HepG2 (cell line): ENCODE data around the gene TGM2. TPM values are rescaled to one million over a fixed set of nuclear protein-coding genes. Genes with fewer than 3 reads are reported as not detected.

ENCODE experiments used
- ELF4 ChIP-seq: sonication (generic); formaldehyde crosslinking; IDR thresholded peaks from 2 replicates; pipeline ENCODE4 v1.5.0; 2020; ENCODE audit warnings: missing genetic modification reagents, mild to moderate bottlenecking, moderate library complexity, borderline replicate concordance
- ETV5 ChIP-seq: IDR thresholded peaks from 2 replicates; pipeline ENCODE4 v1.6.1; 2018; ENCODE audit warnings: missing biosample characterization, missing genetic modification reagents, inconsistent platforms, borderline replicate concordance
- FOSL2 ChIP-seq: sonication (generic); formaldehyde crosslinking; IDR thresholded peaks from 2 replicates; pipeline ENCODE4 v1.4.0; 2020; ENCODE audit warnings: missing genetic modification reagents
- FOXJ3 ChIP-seq: sonication (generic); formaldehyde crosslinking; IDR thresholded peaks from 2 replicates; pipeline ENCODE4 v1.4.0; 2020; ENCODE audit warnings: missing genetic modification reagents, mild to moderate bottlenecking, borderline replicate concordance
- KDM2A ChIP-seq: sonication (generic); formaldehyde crosslinking; IDR thresholded peaks from 2 replicates; pipeline ENCODE4 v1.4.0; 2020; ENCODE audit warnings: low read depth, missing genetic modification reagents, borderline replicate concordance
- KLF16 ChIP-seq, 2 experiments: sonication (generic) in 1 of 2; formaldehyde crosslinking in 1 of 2; IDR thresholded peaks; 2 replicates each; pipeline versions ENCODE4 v1.6.1 to v1.8.0; 2016 to 2023; ENCODE audit warnings: missing genetic modification reagents in 2 of 2, missing compliant biosample characterization in 1 of 2
- SP5 ChIP-seq: IDR thresholded peaks from 2 replicates; pipeline ENCODE4 v1.6.1; 2016; ENCODE audit warnings: low read depth, borderline replicate concordance
- TEAD3 ChIP-seq: optimal IDR thresholded peaks from 2 replicates; pipeline ENCODE3; 2016; ENCODE audit warnings: borderline replicate concordance
- WIZ ChIP-seq: sonication (generic); formaldehyde crosslinking; IDR thresholded peaks from 2 replicates; pipeline ENCODE4 v1.5.1; 2020; ENCODE audit warnings: mild to moderate bottlenecking, missing genetic modification reagents
- ZNF230 ChIP-seq: sonication (generic); formaldehyde crosslinking; IDR thresholded peaks from 2 replicates; pipeline ENCODE4 v1.4.0; 2020; ENCODE audit warnings: mild to moderate bottlenecking, missing genetic modification reagents
- ZNF546 ChIP-seq: sonication (generic); formaldehyde crosslinking; conservative IDR thresholded peaks from 2 replicates; pipeline ENCODE4 v1.8.1; 2023; ENCODE audit warnings: mild to moderate bottlenecking, missing genetic modification reagents
- polyA plus RNA-seq, 8 experiments: library from polyadenylated mRNA; depleted of rRNA in 3 of 8; stranded (reverse) in 7 of 8; unstranded in 1 of 8; fragments of >200 nt; fragmentation: Illumina TruSeq in 4 of 8; extraction: Trizol in 4 of 8; gene quantifications; 2 replicates each; pipeline versions ENCODE4 v1.2.1 to v1.2.3, GENCODE V29; 2011 to 2016; ENCODE audit warnings: low read depth in 4 of 8, missing spikeins in 1 of 8, mixed read lengths in 1 of 8; ENCODE audit not compliant: insufficient read depth in 1 of 8
- total RNA-seq, 5 experiments: library from RNA; depleted of rRNA; stranded (reverse); fragments of >200 nt; fragmentation: Illumina TruSeq; extraction: Trizol; gene quantifications; 2 replicates each; pipeline ENCODE4 v1.2.3, GENCODE V29; 2016; ENCODE audit warnings: low read depth in 1 of 5
- TF ChIP-seq, protein P1 (sequence below): sonication (generic); formaldehyde crosslinking; IDR thresholded peaks from 2 replicates; pipeline ENCODE4 v1.4.0; 2020; ENCODE audit warnings: missing genetic modification reagents, borderline replicate concordance
- TF ChIP-seq, protein P2 (sequence below): sonication (generic); formaldehyde crosslinking; IDR thresholded peaks from 2 replicates; pipeline ENCODE4 v1.4.0; 2020; ENCODE audit warnings: missing genetic modification reagents
- TF ChIP-seq, protein P3 (sequence below): sonication (generic); formaldehyde crosslinking; IDR thresholded peaks from 2 replicates; pipeline ENCODE4 v1.5.1; 2020; ENCODE audit warnings: missing genetic modification reagents, mild to moderate bottlenecking, borderline replicate concordance
- TF ChIP-seq, protein P4 (sequence below): IDR thresholded peaks from 2 replicates; pipeline ENCODE4 v1.6.1; 2016; ENCODE audit warnings: low read depth, borderline replicate concordance
- TF ChIP-seq, protein P5 (sequence below): conservative IDR thresholded peaks from 2 replicates; pipeline ENCODE4 v1.6.1; 2018; ENCODE audit warnings: missing genetic modification reagents

The TGM2 gene
- total and polyA plus RNA-seq, 2 of the 13 experiments (the other 11 are each of a cell fraction or from before 2014, with no cell fraction given): 4.2 to 46.4 TPM

DNA sequence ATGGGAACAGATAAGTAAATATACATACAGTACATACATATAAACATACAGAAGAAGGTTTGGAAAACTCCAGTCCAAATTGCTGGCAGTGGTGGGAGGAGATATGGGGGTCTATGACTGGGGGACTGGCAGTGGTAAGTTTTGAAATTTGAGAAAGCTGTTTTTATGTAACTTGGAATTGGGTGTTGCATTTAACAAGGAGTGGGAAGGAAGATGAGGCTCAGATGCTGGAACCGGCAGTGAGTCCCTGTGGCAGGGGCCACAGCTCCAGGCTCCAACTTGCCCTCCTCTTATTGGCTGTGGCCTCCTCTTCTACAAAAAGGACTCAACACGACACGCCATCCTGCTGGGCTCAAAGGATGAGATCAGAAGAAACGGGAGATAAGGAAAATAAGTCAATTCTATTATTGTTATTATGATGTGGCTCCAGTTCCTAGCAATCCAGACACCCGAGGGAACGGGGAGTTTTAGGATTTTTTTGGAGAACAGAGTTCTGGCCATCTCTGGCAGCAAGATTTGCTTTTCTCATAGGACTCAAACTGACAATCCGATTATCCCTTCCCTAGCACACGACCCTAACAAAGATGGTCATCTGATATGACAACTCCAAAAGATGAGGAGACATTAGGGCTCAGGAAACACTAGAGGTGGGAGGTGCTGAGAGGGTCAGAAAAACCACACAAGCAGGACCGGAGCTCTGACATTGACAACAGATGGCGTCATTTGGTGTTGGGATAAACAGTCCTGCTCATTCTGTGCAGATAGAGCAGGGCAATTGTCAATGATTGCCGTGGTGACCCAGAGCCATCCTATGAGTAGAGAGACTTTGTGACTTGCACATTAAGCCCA, 6.0 kb upstream of the TGM2 start (continued):
- TF ChIP-seq, protein P1, sequence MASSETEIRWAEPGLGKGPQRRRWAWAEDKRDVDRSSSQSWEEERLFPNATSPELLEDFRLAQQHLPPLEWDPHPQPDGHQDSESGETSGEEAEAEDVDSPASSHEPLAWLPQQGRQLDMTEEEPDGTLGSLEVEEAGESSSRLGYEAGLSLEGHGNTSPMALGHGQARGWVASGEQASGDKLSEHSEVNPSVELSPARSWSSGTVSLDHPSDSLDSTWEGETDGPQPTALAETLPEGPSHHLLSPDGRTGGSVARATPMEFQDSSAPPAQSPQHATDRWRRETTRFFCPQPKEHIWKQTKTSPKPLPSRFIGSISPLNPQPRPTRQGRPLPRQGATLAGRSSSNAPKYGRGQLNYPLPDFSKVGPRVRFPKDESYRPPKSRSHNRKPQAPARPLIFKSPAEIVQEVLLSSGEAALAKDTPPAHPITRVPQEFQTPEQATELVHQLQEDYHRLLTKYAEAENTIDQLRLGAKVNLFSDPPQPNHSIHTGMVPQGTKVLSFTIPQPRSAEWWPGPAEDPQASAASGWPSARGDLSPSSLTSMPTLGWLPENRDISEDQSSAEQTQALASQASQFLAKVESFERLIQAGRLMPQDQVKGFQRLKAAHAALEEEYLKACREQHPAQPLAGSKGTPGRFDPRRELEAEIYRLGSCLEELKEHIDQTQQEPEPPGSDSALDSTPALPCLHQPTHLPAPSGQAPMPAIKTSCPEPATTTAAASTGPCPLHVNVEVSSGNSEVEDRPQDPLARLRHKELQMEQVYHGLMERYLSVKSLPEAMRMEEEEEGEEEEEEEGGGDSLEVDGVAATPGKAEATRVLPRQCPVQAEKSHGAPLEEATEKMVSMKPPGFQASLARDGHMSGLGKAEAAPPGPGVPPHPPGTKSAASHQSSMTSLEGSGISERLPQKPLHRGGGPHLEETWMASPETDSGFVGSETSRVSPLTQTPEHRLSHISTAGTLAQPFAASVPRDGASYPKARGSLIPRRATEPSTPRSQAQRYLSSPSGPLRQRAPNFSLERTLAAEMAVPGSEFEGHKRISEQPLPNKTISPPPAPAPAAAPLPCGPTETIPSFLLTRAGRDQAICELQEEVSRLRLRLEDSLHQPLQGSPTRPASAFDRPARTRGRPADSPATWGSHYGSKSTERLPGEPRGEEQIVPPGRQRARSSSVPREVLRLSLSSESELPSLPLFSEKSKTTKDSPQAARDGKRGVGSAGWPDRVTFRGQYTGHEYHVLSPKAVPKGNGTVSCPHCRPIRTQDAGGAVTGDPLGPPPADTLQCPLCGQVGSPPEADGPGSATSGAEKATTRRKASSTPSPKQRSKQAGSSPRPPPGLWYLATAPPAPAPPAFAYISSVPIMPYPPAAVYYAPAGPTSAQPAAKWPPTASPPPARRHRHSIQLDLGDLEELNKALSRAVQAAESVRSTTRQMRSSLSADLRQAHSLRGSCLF (CRISPR knock-in tag): no peak
- no peak for TF ChIP-seq ZNF230 (CRISPR knock-in tag)
- TF ChIP-seq, protein P2, sequence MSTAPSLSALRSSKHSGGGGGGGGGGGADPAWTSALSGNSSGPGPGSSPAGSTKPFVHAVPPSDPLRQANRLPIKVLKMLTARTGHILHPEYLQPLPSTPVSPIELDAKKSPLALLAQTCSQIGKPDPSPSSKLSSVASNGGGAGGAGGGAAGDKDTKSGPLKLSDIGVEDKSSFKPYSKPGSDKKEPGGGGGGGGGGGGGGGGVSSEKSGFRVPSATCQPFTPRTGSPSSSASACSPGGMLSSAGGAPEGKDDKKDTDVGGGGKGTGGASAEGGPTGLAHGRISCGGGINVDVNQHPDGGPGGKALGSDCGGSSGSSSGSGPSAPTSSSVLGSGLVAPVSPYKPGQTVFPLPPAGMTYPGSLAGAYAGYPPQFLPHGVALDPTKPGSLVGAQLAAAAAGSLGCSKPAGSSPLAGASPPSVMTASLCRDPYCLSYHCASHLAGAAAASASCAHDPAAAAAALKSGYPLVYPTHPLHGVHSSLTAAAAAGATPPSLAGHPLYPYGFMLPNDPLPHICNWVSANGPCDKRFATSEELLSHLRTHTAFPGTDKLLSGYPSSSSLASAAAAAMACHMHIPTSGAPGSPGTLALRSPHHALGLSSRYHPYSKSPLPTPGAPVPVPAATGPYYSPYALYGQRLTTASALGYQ: 0 out of 2 replicates have a peak, but pooled peaks have one; percentile 21
- no peak for TF ChIP-seq FOXJ3 (CRISPR knock-in tag)
- TF ChIP-seq FOSL2 (CRISPR knock-in tag): peak; percentile 23; the same call in 1 of the 2 replicates
- no peak for TF ChIP-seq ZNF546 (CRISPR knock-in tag)
- TF ChIP-seq, protein P3, sequence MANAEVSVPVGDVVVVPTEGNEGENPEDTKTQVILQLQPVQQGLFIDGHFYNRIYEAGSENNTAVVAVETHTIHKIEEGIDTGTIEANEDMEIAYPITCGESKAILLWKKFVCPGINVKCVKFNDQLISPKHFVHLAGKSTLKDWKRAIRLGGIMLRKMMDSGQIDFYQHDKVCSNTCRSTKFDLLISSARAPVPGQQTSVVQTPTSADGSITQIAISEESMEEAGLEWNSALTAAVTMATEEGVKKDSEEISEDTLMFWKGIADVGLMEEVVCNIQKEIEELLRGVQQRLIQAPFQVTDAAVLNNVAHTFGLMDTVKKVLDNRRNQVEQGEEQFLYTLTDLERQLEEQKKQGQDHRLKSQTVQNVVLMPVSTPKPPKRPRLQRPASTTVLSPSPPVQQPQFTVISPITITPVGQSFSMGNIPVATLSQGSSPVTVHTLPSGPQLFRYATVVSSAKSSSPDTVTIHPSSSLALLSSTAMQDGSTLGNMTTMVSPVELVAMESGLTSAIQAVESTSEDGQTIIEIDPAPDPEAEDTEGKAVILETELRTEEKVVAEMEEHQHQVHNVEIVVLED: no peak
- no peak for TF ChIP-seq KDM2A (CRISPR knock-in tag)
- TF ChIP-seq, protein P4, sequence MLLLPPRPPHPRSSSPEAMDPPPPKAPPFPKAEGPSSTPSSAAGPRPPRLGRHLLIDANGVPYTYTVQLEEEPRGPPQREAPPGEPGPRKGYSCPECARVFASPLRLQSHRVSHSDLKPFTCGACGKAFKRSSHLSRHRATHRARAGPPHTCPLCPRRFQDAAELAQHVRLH (CRISPR knock-in tag): peak; percentile 40; the same call in 1 of the 2 replicates
- TF ChIP-seq ELF4 (CRISPR knock-in tag): no peak
- TF ChIP-seq, protein P5, sequence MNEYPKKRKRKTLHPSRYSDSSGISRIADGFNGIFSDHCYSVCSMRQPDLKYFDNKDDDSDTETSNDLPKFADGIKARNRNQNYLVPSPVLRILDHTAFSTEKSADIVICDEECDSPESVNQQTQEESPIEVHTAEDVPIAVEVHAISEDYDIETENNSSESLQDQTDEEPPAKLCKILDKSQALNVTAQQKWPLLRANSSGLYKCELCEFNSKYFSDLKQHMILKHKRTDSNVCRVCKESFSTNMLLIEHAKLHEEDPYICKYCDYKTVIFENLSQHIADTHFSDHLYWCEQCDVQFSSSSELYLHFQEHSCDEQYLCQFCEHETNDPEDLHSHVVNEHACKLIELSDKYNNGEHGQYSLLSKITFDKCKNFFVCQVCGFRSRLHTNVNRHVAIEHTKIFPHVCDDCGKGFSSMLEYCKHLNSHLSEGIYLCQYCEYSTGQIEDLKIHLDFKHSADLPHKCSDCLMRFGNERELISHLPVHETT (CRISPR knock-in tag): no peak
- no peak for TF ChIP-seq TEAD3 (CRISPR knock-in tag)
- TF ChIP-seq SP5 (CRISPR knock-in tag): 0 out of 2 replicates have a peak, but pooled peaks have one; percentile 22
- no peak for TF ChIP-seq WIZ (CRISPR knock-in tag)
- no peak for TF ChIP-seq KLF16 (CRISPR knock-in tag; IDR thresholded peaks at IDR 0.05)
- TF ChIP-seq ETV5: 0 out of 2 replicates have a peak, but pooled peaks have one; percentile 26
